Tibial artery (tissue), 4 donors: ENCODE data around the gene ZMYM1.
"Not testable (repeated sequence)": the region's sequence is repeated elsewhere in the genome, so short reads cannot be mapped to it uniquely, and the experiment has no call there.

Experiments used
- DNase-seq, 2 donors: peaks; one replicate each; pipeline ENCODE4 v3.0.0-alpha.2; 2019
- H3K27ac ChIP-seq, 2 donors: fragments of 200-600 bp; sonication (generic) in 1 of 2; 1 replicate in 1 of 2; 2 replicates in 1 of 2; pipeline ENCODE4 v1.5.1; 2018 to 2019; ENCODE audit warnings: mild to moderate bottlenecking in 1 of 2
- H3K27me3 ChIP-seq, 2 donors: fragments of 200-600 bp; sonication (generic) in 1 of 2; one replicate each; pipeline versions ENCODE4 v1.5.1 to v1.6.0; 2016 to 2019
- H3K36me3 ChIP-seq, 3 donors: fragments of 200-600 bp; sonication (generic) in 2 of 3; one replicate each; pipeline ENCODE4 v1.5.1; 2016 to 2019; ENCODE audit warnings: mild to moderate bottlenecking in 2 of 3
- H3K4me1 ChIP-seq, 4 donors: fragments of 200-600 bp; sonication (generic) in 2 of 4; 1 replicate in 3 of 4; 2 replicates in 1 of 4; pipeline ENCODE4 v1.5.1; 2016 to 2019
- H3K4me3 ChIP-seq, 2 donors: fragments of 200-600 bp; sonication (generic) in 1 of 2; 1 replicate in 1 of 2; 2 replicates in 1 of 2; pipeline ENCODE4 v1.5.1; 2018 to 2019; ENCODE audit warnings: mild to moderate bottlenecking in 2 of 2
- H3K9me3 ChIP-seq, 3 donors: fragments of 200-600 bp; sonication (generic) in 1 of 3; one replicate each; pipeline ENCODE4 v1.5.1; 2016 to 2019
- intact Hi-C: fragments of 100-400 bp; cut with DNase I; formaldehyde crosslinking; loops from one replicate; pipeline ENCODE4 v1.15.0; 2023; ENCODE audit warnings: low total_unique reads
- TF ChIP-seq, protein P1 (sequence below), 2 experiments: fragments of 200-600 bp in 1 of 2; fragments of 450-650 bp in 1 of 2; IDR thresholded peaks; one replicate each; pipeline ENCODE4 v1.5.1; 2017 to 2019; ENCODE audit warnings: antibody characterized with exemption in 2 of 2, mild to moderate bottlenecking in 1 of 2, moderate library complexity in 1 of 2

Gene ZMYM1

GRCh38 chr1:35062518-35063196 lies 16.5 kb upstream of the ZMYM1 start:
- Histone ChIP-seq H3K4me3 (no peak overlapping the region), H3K27me3 (peaks cover 0 to 4% of the 10 kb centered on the region in 2 donors), H3K36me3 (no peaks in the 10 kb centered on the region), H3K27ac (no peak overlapping the region), H3K4me1 (no peaks in the 10 kb centered on the region), H3K9me3 (no peaks in the 10 kb centered on the region)
- intact Hi-C loops, result no loop called here
- no peak for DNase-seq
- TF ChIP-seq, protein P1, sequence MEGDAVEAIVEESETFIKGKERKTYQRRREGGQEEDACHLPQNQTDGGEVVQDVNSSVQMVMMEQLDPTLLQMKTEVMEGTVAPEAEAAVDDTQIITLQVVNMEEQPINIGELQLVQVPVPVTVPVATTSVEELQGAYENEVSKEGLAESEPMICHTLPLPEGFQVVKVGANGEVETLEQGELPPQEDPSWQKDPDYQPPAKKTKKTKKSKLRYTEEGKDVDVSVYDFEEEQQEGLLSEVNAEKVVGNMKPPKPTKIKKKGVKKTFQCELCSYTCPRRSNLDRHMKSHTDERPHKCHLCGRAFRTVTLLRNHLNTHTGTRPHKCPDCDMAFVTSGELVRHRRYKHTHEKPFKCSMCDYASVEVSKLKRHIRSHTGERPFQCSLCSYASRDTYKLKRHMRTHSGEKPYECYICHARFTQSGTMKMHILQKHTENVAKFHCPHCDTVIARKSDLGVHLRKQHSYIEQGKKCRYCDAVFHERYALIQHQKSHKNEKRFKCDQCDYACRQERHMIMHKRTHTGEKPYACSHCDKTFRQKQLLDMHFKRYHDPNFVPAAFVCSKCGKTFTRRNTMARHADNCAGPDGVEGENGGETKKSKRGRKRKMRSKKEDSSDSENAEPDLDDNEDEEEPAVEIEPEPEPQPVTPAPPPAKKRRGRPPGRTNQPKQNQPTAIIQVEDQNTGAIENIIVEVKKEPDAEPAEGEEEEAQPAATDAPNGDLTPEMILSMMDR (IDR thresholded peaks at IDR 0.05), result no peak

DNA sequence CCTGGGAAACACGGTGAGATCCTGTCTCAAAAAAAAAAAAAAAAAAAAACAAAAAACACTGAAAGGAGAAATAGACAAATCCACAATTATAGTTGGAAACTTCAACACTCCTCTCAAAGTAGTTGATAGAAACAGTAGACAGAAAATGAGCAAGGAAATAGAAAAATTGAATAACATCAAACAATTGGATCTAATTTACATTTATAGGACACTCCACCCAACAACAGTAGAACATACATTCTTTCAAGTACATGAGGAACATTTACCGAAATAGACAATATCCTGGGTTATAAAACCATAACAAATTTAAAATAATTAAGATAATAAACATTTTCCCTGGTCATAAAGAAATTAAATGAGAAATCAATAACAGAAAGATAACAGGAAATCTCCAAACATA lies 14.9 kb upstream of the ZMYM1 start:
- H3K27me3 ChIP-seq, result peaks cover 0 to 4% of the 10 kb centered on the region in 2 donors
- no peak for DNase-seq
- intact Hi-C loops, result no loop called here
- H3K4me3 ChIP-seq, result no peak overlapping the region
- H3K36me3 ChIP-seq, result no peaks in the 10 kb centered on the region
- TF ChIP-seq, protein P1 (IDR thresholded peaks at IDR 0.05), result no peak
- H3K4me1 ChIP-seq, result no peaks in the 10 kb centered on the region
- no peaks in the 10 kb centered on the region for H3K9me3 ChIP-seq
- no peak overlapping the region for H3K27ac ChIP-seq

GRCh38 chr1:35069746-35070145 lies 9.4 kb upstream of the ZMYM1 start:
- intact Hi-C loops, result no loop called here
- TF ChIP-seq, protein P1 (IDR thresholded peaks at IDR 0.05), result no peak
- no peak overlapping the region for H3K4me3 ChIP-seq
- no peaks in the 10 kb centered on the region for H3K4me1 ChIP-seq
- DNase-seq, result no peak
- H3K27ac ChIP-seq, result no peak overlapping the region
- no peaks in the 10 kb centered on the region for H3K27me3 ChIP-seq
- H3K36me3 ChIP-seq, result no peaks in the 10 kb centered on the region
- no peaks in the 10 kb centered on the region for H3K9me3 ChIP-seq

DNA sequence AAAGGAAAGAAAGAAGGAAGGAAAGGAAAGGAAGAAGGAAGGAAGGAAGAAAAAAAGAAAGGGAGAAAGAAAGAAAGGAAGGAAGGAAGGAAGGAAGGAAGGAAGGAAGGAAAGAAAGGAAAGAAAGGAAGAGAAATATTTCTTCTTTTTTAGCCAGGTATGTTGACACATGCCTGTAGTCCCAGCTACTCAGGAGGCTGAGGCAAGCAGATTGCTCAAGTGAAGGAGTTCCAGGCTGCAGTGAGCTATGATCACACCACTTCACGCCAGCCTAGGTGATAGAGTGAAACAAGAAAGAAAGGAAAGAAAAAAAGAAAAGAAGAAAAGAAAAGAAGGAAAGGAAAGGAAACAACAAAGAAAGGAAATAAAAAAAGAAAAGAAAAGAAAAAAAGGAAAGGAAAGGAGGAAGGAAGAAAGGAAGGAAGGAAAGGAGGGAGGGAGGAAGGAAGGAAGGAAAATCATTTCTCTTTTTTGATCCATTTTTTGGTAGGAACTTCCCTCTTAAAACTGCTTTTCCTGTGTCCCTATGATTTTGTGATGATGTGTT lies 5.8 kb upstream of the ZMYM1 start:
- no peaks in the 10 kb centered on the region for H3K4me1 ChIP-seq
- H3K27ac ChIP-seq, result no peak overlapping the region
- DNase-seq, result no peak
- H3K9me3 ChIP-seq, result no peaks in the 10 kb centered on the region
- intact Hi-C loops, result no loop called here
- H3K4me3 ChIP-seq, result no peak overlapping the region
- H3K36me3 ChIP-seq, result no peaks in the 10 kb centered on the region
- TF ChIP-seq, protein P1 (IDR thresholded peaks at IDR 0.05), result no peak
- peaks cover 0 to 7% of the 10 kb centered on the region in 2 donors for H3K27me3 ChIP-seq

GRCh38 chr1:35076426-35076825 lies 2.8 kb upstream of the ZMYM1 start:
- H3K9me3 ChIP-seq, intact Hi-C loops, H3K36me3 ChIP-seq, H3K27me3 ChIP-seq, H3K27ac ChIP-seq, DNase-seq, H3K4me3 ChIP-seq: not testable (repeated sequence)
- H3K4me1 ChIP-seq, result peaks cover 0 to 17% (median 6%) of the 10 kb centered on the region in 4 donors

GRCh38 chr1:35080171-35080854 lies 1.1 kb downstream of the ZMYM1 start:
- H3K9me3 ChIP-seq, result no peaks in the 10 kb centered on the region
- H3K27me3 ChIP-seq, result peaks cover 0 to 4% of the 10 kb centered on the region in 2 donors
- TF ChIP-seq, protein P1 (IDR thresholded peaks at IDR 0.05), result no peak
- intact Hi-C loops, result no loop called here
- H3K36me3 ChIP-seq, result no peaks in the 10 kb centered on the region
- peak overlapping the region; percentile 64 to 89 for H3K4me3 ChIP-seq
- no peak for DNase-seq
- H3K4me1 ChIP-seq, result peaks cover 0 to 17% (median 6%) of the 10 kb centered on the region in 4 donors
- peak overlapping the region; percentile 85 to 93 for H3K27ac ChIP-seq
